ENCODE data around the gene PRRC1. TPM values are rescaled to one million over a fixed set of nuclear protein-coding genes. Genes with fewer than 3 reads are reported as not detected.
A peak's percentile ranks its signal among the peaks of the same experiment; 100 is the strongest.
"Not testable (repeated sequence)": the region's sequence is repeated elsewhere in the genome, so short reads cannot be mapped to it uniquely, and the experiment has no call there.

Gene PRRC1
- total and polyA plus RNA-seq, 3 donors from 2014 or later = 32.2 to 53.6 (median 45.6) TPM

DNA sequence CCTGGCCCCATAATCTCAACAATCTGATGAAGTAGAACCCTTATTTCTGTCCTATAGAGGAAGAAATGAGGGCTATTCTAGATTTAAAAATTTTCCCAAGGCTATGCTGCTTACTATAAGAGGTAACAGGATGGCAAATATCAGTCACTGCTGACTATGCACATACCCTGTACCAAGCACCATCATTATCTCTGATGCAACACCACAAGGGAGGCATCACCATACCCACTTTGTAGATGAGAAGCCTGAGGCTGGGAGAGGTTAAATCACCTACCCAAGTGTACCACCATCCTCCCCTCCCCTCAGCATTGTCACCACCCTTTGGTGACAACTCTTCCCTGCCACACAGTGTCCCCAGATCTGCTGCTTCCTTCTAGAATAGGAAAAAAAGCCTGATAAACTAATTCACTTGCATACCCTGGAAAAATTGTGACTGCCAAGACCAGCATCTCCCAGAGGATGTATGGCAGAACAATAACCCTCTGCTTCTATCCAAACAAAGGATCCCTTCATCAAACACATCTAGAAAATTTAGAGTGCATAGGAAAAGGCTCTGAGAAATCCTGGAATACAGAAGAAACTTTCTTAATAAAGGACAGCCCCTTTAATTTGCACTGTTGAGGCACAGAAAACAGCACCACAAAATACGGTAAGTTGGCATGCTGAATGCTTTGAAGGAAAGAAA lies 48.3 kb downstream of the PRRC1 start:
- intact Hi-C loops (cut with DNase I; ENCODE audit: low total_unique reads) = loop anchor here (10.0 kb wide), 1 partner anchor 639 kb away; no protein-coding TSS in a partner anchor
- Histone ChIP-seq H3K4me1 (peaks cover 2% of the 10 kb centered on the region), H3K4me3 (no peak overlapping the region), H3K36me3 (ENCODE audit: low read depth, missing control alignments) (no peaks in the 10 kb centered on the region), H3K27me3 (no peaks in the 10 kb centered on the region), H3K9me3 (no peaks in the 10 kb centered on the region), H3K27ac (no peak overlapping the region)
- no peak for TF ChIP-seq POLR2A (IDR thresholded peaks at IDR 0.05)
- TF ChIP-seq, protein P1, sequence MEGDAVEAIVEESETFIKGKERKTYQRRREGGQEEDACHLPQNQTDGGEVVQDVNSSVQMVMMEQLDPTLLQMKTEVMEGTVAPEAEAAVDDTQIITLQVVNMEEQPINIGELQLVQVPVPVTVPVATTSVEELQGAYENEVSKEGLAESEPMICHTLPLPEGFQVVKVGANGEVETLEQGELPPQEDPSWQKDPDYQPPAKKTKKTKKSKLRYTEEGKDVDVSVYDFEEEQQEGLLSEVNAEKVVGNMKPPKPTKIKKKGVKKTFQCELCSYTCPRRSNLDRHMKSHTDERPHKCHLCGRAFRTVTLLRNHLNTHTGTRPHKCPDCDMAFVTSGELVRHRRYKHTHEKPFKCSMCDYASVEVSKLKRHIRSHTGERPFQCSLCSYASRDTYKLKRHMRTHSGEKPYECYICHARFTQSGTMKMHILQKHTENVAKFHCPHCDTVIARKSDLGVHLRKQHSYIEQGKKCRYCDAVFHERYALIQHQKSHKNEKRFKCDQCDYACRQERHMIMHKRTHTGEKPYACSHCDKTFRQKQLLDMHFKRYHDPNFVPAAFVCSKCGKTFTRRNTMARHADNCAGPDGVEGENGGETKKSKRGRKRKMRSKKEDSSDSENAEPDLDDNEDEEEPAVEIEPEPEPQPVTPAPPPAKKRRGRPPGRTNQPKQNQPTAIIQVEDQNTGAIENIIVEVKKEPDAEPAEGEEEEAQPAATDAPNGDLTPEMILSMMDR (IDR thresholded peaks at IDR 0.05) = no peak
- WGBS, 2 donors = 52 to 84% methylated on average over 1 of the region's 1 CpG
- no peak for DNase-seq

DNA sequence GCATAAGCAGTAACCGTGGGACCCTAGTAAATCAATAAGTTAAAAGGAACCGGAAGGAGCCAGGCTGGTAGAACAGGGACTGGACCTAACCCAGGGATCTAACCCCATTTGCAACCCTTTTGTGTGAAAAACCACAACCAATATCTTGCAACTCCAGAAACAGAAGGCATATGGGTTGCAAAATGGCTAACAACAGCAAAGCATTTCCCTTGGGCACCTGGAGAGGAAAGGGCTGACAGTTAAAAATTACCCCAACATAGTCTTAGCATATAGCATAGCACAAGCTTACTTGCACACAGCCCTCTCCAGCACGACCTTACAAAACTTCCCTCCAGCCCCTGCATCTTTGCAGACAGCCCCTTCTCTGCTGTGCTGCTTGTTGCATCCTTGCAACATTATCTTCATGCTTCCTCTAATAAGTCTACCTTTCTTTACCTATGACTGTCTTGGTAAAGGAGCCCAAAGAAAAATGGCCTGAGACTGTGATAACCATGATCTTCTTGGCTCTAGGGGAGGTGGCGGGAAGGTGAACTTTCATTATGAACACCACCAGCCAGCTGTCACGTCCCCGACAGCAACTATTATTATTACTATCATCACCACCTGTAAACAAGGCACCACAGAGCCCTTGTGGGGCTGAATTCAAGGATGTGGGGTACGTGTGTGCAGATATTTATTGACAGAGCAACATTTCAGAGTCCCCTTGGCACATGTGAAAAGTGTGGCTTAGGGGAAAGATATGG lies 49.8 kb downstream of the PRRC1 start:
- H3K4me3 ChIP-seq = no peak overlapping the region
- H3K27ac ChIP-seq = no peak overlapping the region
- H3K27me3 ChIP-seq = no peaks in the 10 kb centered on the region
- no peaks in the 10 kb centered on the region for H3K36me3 ChIP-seq (ENCODE audit: low read depth, missing control alignments)
- 77 to 83% methylated on average over 7 of the region's 7 CpGs for WGBS, 2 donors
- peaks cover 2% of the 10 kb centered on the region for H3K4me1 ChIP-seq
- DNase-seq = no peak
- no peaks in the 10 kb centered on the region for H3K9me3 ChIP-seq
- intact Hi-C loops (cut with DNase I; ENCODE audit: low total_unique reads) = loop anchor here (10.0 kb wide), 1 partner anchor 638 kb away; no protein-coding TSS in a partner anchor
- TF ChIP-seq POLR2A (IDR thresholded peaks at IDR 0.05) = no peak
- TF ChIP-seq, protein P1 (IDR thresholded peaks at IDR 0.05) = no peak

DNA sequence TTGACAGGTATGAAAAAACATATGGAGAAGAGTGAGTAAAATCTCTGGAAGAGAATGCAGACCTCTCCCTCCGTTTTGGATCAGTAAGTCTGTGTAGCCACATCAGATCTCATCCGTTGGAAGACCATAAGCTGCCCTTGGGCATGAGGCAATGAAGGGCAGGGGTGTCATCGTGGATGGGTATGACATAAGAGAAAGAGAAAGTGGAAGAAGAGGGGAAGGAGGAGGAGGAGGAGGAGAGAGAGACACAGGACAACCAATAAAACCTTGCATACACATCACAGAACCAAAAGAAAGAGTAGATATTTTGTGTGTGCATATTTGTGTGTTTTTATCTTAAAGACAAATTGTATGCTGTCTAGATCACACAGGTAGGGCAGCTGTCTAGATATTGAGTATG lies 50.7 kb downstream of the PRRC1 start:
- no peak overlapping the region for H3K4me3 ChIP-seq
- WGBS, 2 donors = 68 to 74% methylated on average over 3 of the region's 3 CpGs
- no peaks in the 10 kb centered on the region for H3K36me3 ChIP-seq (ENCODE audit: low read depth, missing control alignments)

DNA sequence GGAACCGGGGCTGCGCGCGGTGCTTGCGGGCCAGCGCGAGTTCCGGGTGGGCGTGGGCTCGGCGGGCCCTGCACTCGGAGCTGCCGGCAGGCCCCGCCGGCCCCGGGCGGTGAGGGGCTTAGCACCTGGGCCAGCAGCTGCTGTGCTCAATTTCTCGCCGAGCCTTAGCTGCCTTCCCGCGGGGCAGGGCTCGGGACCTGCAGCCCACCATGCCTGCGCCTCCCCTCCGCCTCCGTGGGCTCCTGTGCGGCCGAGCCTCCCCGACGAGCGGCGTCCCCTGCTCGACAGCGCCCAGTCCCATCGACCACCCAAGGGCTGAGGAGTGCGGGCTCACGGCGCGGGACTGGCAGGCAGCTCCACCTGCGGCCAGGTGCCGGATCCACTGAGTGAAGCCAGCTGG lies 52.0 kb downstream of the PRRC1 start:
- H3K9me3 ChIP-seq; H3K36me3 ChIP-seq (ENCODE audit: low read depth, missing control alignments); DNase-seq; H3K27me3 ChIP-seq; H3K27ac ChIP-seq; H3K4me1 ChIP-seq: not testable (repeated sequence)
- peak overlapping the region; percentile 27 to 45 for H3K4me3 ChIP-seq
- intact Hi-C loops (cut with DNase I; ENCODE audit: low total_unique reads) = loop anchor here (10.0 kb wide), 1 partner anchor 635 kb away; no protein-coding TSS in a partner anchor
- WGBS, 2 donors = 69% methylated on average over 32 of the region's 40 CpGs; no CpG with 5 or more reads in 1 of the 2 donors

More for the DNA sequence above, 50.7 kb downstream of the PRRC1 start:
- TF ChIP-seq POLR2A (IDR thresholded peaks at IDR 0.05) = no peak
- Histone ChIP-seq H3K4me1 (no peaks in the 10 kb centered on the region), H3K9me3 (no peaks in the 10 kb centered on the region), H3K27me3 (no peaks in the 10 kb centered on the region), H3K27ac (no peak overlapping the region)
- no peak for DNase-seq
- intact Hi-C loops (cut with DNase I; ENCODE audit: low total_unique reads) = loop anchor here (10.0 kb wide), 1 partner anchor 637 kb away; no protein-coding TSS in a partner anchor

DNA sequence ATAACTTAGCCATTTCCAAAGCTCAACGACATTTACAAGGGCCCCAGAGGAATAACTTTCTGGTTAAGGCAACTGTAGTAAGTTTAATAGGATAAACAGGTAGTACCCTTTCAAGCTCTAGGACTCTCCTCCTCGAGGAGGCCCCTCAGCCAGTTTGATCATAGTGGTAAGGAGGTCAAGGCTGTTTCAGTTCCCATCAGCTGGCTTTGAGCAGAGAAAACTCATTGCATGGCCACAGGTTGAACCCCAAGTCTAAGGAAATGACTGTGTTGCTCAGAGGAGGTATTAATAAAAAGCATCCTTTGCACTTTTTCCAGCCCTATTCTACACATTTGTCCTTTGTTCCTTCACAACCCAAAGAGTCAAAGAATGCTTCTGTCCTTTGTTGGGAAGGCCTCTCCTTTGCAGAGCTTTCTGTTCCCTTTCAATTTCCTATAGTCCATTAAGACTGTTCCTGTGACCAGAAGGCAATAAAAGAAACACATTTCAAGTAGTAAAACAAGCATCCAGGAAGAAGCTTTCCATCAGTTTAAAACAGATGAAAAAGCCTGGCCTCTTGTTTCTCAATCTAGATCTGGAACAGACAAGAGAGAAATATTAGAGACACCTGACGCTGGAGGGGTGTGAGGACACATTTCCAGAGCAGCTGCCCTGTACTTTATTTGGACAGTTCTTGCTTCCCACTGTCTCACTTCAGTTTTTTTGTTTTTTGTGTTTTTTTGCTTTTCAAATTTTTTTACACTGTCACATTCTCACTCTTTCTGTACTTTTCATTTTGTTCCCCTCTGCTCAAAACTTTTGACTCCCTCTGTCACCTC lies 54.1 kb downstream of the PRRC1 start:
- 51 to 55% methylated on average over 3 of the region's 3 CpGs for WGBS, 2 donors
- intact Hi-C loops (cut with DNase I; ENCODE audit: low total_unique reads) = no loop called here

More for the DNA sequence above, 54.1 kb downstream of the PRRC1 start:
- Histone ChIP-seq H3K27ac (no peak overlapping the region), H3K36me3 (ENCODE audit: low read depth, missing control alignments) (no peaks in the 10 kb centered on the region), H3K4me3 (no peak overlapping the region), H3K4me1 (no peaks in the 10 kb centered on the region), H3K9me3 (no peaks in the 10 kb centered on the region), H3K27me3 (no peaks in the 10 kb centered on the region)
- DNase-seq = no peak
- TF ChIP-seq, protein P1 (IDR thresholded peaks at IDR 0.05) = no peak
- no peak for TF ChIP-seq POLR2A (IDR thresholded peaks at IDR 0.05)
